HG03060 (cell line): ENCODE results near the gene ATP6V1E1.
A peak's percentile ranks its signal among the peaks of the same experiment; 100 is the strongest.
"Not testable (repeated sequence)": the region's sequence is repeated elsewhere in the genome, so short reads cannot be mapped to it uniquely, and the experiment has no call there.

Experiments used
- ATAC-seq: cut with Tn5 transposase; IDR thresholded peaks from one replicate; pipeline ENCODE4 v1.9.1; 2021; ENCODE audit warnings: low read depth, moderate number of reproducible peaks; ENCODE audit not compliant: unreplicated experiment

Gene ATP6V1E1

DNA sequence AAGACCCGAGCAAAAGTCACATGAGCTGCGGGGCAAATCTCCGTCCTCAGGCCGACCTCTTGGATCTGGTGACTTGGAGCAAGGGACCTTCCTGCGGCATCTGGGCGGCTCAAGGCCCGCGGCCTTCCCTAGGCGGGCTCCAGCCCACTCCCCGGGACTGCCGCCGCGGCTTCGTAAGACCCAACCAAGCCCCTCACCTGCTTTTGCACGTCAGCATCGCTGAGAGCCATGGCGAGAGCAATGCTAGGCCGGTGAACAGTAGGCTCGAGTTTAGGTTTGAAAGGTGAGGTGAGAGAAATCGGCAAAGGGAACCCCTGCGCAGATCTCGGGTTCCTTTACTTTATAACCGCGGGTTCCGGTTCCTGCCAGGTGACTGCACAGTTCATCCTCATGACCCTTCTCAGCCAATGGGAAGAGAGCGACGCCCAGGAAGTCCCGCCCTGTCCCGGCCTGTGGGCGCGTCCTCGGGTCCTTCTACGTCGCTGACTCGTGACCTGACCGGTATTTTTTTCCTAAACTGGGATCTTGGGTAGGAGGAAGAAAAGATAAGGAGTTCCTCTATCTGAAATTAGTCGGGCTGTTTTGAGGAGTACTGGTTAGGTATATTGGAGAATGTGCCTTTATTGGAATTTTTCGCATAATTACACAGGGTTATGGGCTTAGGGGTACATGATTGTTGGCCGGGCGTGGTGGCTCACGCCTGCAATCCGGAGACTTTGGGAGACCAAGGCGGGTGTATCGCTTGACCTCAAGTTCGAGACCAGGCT lies at the start of gene ATP6V1E1:
TSS of gene ATP6V1E1 (minus strand) at position 344 of the 767 bp plus-strand sequence. CDS start at position 230, 114 bp downstream.
- peak; percentile 93 for ATAC-seq

DNA sequence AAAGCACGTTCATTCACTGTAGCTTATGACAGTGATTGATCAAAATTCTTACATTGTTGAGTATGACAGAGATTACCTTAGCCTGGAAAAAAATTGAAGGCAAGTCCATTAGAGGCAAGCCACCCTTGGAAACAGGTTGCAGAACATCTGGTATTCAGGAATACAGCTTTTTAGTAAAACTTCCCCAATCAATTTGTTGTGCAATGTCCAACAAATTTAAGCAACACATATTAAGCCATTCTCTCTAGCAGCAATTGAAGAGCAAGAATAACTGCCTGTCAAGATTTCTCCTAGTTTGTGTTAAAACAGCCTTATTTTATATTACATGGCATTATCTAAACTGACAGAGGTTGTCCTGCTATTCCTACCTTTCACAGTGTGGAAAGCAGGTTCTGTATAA lies 47.0 kb upstream of the ATP6V1E1 start:
- no peak for ATAC-seq

DNA sequence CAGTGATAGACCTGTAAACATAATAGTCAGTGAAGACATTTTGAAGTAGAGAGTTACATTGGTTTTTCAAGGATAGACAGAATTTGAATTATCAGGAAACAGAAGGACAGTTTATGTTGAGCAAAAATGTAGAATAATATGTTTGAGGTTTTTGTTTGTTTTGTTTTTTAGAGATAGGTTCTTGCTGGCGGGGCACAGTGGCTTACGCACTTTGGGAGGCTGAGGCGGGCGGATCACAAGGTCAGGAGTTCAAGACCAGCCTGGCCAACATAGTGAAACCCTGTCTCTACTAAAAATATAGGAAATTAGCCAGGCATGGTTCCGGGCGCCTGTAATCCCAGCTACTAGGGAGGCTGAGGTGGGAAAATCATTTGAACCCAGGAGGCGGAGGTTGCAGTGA lies 45.6 kb upstream of the ATP6V1E1 start:
- ATAC-seq, result no peak

DNA sequence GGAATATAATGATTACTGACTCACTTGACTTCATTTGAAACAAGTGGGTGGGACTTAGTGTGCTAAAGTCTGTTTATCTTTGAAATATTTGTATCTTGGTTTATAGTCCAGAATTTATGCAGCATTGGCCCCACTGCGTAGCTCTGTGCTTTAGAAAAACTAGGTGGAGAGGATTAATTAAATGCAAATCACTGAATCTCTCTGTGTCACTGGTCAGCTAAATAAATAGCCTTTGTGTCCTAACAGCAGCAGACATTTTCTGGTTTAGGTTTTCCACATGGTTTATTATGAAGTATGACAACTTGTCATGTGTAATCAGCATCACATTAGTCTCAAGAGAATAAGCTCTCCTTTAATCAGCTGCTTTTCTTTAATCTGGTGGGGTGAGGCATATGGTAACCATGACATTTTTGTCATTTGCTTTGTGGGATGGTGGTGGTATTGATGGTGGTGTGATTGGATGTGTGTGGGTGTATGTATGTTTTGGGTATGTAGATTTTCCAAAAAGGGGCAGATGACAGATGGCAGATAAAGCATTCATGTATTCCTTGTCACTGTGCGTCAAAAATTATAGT lies 44.0 kb upstream of the ATP6V1E1 start:
- ATAC-seq, result no peak

DNA sequence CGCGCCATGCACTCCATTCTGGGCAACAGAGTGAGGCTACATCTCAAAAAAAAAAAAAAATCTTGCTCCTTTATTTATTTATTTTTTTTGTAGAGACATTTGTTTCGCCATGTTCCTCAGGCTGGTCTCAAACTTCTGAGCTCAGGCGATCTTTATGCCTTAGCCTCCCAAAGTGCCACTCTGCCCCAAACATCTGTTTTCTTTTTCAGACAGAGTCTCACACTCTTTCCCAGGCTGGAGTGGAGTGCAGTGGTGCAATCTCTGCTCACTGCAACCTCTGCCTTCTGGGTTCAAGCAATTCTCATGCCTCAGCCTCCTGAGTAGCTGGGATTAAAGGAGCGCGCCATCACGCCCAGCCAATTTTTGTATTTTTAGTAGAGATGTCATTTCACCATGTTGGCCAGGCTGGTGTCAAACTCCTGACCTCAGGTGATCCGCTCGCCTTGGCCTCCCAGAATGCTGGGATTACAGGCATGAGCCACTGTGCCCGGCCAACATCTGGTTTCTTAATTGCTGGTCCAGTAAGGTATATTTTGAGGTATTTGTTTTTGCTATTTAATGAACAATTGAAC lies 43.1 kb upstream of the ATP6V1E1 start:
- not testable (repeated sequence) for ATAC-seq

DNA sequence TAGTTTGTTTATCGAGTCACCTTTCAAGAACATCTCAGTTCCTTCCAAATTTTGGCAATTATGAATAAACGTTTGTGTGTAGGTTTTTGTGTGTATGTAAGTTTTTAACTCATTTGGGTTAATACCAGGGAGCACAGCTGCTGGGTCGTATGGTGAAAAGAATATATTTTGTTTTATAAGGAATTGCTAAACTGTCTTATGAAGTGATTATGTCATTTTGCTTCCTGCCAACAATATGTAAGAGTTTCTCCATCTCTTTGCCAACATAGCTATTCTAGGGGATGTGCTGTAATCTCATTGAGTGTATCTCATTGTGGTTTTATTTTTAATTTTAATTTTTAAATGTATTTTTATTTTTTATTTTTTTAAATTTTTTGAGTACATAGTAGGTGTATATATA lies 37.3 kb upstream of the ATP6V1E1 start:
- ATAC-seq, result no peak

DNA sequence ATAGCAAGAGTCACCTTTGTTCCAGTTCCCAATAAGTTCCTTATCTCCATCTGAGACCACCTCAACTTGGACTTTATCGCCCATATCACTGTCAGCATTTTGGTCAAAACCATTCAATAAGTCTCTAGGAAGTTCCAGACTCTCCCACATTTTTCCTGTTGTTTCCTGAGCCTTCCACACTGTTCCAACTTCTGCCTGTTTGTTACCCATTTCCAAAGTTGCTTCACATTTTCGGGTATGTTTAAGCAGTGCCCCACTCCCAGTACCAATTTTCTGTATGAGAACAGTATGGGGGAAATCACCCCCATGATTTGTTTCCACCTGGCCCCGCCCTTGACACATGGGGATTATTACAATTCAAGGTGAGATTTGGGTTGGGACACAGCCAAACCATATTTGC lies 36.7 kb upstream of the ATP6V1E1 start:
- ATAC-seq, result no peak

DNA sequence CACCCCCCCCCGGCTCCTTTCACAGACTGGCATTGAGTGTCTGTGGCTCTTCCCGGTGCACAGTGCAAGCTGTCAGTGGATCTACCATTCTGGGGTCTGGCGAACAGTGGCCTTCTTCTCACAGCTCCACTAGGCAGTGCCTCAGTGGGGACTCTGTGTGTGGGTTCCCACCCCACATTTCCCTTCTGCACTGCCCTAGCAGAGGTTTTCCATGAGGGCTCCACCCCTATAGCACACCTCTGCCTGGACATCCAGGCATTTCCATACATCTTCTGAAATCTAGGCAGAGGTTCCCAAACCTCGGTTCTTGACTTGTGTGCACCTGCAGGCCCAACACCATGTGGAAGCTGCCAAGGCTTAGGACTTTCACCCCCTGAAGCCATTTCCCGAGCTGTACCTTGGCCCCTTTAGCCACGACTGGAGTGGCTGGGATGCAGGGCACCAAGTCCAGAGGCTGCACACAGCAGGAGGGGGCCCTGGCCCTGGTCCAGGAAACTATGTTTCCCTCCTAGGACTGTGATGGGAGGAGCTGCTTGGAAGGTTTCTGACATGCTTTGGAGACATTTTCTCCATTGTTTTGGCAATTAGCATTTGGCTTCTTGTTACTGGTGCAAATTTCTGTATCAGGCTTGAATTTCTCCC lies 36.0 kb upstream of the ATP6V1E1 start:
- no peak for ATAC-seq

DNA sequence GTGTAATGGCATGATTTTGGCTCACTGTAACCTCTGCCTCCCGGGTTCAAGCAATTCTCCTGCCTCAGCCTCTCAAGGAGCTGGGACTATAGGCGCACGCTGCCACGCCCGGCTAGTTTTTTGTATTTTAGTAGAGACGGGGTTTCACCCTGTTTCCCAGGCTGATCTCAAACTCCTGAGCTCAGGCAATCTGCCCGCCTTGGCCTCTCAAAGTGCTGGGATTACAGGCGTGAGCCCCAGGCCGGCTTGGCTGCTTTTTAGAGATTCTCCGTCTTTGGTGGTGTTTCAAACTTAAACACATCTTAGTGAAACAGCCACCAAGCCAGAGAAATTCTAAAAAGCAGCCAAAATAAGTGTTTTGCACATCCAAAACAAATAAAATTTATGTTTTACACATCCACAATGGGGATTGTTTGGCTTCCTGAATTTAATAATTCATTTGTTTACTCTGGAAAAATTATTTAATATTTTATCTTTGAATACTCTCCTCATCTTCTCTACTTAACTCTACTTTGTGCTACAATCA lies 28.4 kb upstream of the ATP6V1E1 start:
- ATAC-seq, result no peak

DNA sequence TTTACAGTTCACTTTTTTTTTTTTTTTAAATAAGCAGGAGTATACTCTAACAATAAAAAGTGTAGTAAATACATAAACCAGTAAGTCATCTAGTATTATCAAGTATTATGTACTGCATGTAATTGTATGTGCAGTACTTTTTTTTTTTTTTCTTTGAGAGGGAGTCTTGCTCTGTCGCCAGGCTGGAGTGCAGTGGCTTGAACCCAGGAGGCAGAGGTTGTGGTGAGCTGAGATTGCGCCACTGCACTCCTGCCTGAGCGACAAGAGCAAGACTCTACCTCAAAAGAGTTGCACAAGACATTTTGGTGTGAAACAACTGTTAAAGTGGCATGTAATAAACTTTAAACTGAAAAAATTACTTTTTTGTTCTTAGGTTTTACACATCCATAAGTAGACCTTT lies 26.7 kb upstream of the ATP6V1E1 start:
- ATAC-seq, result no peak

DNA sequence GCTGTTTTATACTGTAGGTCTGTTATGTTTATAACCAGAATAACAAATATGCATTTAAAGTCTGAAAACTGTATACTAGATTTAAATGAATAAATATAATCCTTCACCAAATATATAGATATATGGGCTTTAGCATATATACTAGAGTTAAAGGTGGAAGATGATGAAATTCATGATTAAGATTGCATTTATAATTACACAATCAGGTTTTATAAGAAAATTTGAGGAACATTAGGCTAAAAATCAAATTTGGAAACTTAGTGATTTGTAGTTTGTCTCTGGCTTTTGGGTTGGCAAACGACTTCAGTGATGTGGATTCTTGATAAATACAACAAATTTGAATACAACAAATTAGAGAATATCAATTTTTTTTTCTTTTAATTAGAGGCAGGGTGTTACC lies 20.0 kb upstream of the ATP6V1E1 start:
- no peak for ATAC-seq

DNA sequence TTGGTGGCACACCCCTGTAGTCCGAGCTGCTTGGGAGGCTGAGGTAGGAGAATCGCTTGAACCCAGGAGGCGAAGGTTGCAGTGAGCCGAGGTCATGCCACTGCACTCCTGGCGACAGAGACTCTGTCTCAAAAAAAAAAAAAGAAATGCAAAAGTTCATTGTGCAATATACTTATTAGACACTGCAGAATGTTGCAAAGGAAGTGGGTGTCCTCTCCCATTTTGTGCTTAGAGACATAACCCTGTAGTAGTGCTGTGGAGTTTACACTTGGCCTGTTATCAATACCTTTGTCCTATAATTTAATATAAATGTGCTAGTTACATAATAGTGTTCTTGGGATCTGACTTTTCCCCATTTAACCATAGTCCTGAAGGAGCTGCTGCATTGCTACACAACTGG lies 19.4 kb upstream of the ATP6V1E1 start:
- ATAC-seq, result no peak

DNA sequence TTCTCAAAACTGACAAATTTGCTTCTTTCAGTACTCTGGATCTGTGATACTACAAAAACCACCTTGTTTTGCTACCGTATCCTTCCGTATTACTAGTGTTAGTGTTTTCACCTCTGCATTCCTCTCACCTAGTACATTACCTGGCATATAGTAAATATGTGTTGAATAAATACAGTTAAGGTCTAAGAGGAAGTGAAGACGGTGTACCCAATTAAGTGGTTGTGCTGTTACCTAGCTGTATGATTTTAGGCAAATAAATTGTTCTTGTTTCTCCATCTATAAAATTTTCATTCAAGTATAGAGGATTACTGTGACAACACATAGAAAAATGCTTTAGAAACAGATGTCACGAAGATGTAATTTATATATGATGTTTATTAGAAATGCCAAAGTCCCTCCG lies 18.9 kb upstream of the ATP6V1E1 start:
- no peak for ATAC-seq

DNA sequence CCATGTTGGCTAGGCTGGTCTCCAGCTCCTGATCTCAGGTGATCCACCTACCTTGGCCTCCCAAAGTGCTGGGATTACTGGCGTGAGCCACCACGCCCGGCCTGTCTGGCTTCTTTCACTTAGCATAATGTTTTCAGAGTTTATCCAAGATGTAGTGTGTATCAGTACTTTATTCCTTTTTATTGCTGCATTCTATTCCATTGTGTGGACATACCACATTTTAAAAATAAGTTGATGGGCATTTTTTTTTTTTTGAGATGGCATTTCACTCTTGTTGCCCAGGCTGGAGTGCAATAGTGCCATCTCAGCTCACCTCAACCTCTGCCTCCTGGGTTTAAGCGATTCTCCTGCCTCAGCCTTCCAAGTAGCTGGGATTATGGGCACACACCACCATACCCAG lies 13.8 kb upstream of the ATP6V1E1 start:
- not testable (repeated sequence) for ATAC-seq

DNA sequence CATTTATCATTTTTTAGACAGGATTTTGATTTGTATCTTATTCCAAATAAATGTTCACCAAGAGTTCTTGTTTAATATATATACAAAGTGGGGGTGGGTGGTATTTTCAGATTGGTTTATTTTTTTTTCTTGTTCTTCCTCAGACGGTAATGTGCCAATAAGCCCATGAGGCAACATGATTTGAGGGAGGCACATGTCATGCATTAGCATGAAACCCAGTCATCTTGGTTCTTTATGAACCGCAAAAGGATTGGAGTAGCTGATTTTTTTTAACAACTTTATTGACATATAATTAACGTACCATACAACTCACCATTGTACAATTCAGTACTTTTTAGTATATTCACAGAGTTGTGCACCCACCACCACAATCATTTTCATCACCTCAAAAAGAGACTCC lies 12.7 kb upstream of the ATP6V1E1 start:
- ATAC-seq, result no peak

DNA sequence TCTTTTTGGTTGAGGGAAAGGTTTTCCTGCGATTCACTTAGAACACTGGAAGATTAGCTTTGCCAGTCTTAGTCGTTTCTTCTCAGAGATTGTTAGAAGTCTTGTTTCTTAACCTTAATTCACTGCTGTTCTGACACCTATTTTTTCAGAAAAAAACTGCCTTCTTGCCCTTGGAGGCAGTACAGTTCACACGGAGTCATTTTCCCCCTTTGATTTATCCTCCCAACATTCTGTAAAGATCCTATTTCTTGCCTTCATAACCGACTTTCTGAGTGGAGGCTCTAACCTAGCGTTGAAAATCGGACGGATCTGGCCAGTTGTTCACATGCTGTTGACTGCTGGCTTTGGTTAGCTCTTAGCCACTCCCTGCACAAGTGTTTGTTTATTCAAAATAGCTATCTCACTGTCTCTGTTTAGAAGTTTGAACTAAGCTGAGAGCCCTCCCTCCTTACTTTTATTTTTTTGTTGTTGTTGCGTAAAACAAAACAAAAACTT lies 10.7 kb upstream of the ATP6V1E1 start:
- no peak for ATAC-seq

DNA sequence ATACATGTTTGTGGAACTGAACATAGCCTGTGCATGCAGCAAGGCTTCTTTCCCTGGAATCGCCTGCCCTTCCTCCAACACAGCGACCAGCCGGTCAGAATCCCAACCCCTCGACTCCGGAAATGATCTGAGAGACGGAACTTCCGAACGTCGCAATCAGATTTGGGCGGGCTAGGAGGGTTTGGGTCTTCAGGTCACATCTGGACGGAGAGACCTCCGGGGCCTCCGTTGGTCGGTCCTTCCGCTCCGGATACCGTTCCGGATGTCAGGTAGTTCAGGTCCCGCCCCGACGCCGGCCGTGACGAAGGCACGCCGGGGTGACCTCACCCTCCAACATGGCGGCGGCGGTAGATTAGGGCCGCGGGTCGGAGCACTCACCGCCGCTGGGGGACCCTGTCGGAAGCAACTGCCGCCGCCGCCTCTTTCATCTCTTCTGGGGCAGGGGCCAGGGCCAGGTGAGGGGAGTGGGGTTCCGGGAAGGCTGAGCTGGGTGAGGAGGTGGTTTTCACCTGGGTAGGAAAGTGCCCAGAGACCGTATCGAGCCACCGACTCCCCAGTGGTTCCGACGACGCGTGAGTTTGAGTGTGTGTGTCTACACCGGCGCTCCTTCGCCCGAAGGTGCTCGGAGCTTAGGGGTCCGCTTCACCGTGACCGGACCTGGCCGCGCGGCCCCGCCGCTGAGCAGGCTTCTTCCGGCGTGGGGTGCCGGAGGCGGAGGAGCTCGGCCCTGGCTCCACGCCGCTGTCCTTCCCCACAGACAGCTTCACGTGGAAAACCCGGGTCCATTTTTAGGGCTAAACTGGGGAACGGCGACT lies 10.1 kb upstream of the ATP6V1E1 start, which contains the start of gene BCL2L13:
TSS of gene BCL2L13 (plus strand) at position 326 of the 815 bp plus-strand sequence. CDS start 16,955 bp downstream, outside the sequence.
- peak; percentile 47 for ATAC-seq

DNA sequence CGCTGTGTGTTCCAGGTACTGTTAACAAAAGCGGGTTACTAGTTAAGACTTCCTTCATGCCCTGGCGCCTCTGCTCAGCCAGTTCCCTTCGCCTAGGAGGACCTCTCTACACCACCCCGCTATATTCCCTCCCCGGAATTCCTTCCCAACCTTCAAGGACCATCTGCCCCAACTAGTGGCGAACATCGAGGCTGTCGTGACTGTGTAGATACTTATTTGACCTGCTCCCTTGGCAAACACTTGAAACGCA lies 9.6 kb upstream of the ATP6V1E1 start:
- ATAC-seq, result no peak

DNA sequence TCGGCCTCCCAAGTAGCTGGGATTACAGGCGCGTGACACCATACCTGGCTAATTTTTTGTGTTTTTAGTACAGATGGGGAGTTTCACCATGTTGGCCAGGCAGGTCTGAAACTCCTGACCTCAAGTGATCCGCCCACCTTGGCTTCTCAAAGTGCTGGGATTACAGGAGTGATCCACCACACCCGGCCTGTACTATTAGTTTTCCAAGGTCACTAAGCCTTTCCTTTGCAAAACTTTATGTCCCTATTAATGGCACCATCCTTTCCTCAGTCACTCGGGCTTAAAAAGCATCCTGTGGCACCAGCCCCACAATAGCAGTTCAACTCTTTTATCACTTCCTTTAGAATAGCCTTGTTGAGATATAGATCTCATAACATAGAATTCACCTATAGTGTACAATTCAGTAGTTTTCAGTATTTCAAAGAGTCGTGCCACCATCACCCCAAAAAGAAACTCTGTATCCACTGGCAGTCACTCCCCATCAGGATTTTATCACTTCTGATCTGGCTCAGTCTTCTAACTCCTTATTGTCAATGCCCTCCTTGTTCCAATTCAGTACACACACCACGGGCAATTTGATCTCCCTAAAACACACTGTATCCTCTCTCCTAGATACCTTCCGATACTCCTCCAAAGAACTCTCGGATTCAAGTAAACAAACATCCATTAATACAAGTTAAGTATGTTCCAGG lies 9.1 kb upstream of the ATP6V1E1 start:
- no peak for ATAC-seq

DNA sequence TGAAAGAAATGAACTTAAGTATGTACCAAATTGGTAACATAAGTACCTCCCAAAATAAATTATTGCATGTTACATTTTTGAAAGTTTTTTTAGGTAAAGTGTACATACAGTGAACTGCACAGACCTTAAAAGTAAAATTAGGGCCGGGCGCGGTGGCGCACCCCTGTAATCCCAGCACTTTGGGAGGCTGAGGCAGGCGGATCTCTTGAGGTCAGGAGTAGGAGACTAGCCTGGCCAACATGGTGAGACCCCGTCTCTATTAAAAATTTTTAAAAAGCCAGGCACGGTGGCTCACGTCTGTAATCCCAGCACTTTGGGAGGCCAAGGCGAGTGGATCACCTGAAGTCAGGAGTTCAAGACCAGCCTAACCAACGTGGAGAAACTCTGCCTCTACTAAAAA lies 8.3 kb upstream of the ATP6V1E1 start:
- ATAC-seq, result not testable (repeated sequence)
